ENCODE data around the gene APBA2. TPM values are rescaled to one million over a fixed set of nuclear protein-coding genes. Genes with fewer than 3 reads are reported as not detected.

APBA2 gene
- total RNA-seq, 1 experiment from 2014 or later: 53.3 TPM

- H3K9me3 ChIP-seq (replicated peaks): no peaks in the 10 kb centered on the region
- no peak overlapping the region for H3K27ac ChIP-seq
- H3K4me1 ChIP-seq (replicated peaks): peaks cover 21% of the 10 kb centered on the region
- H3K4me3 ChIP-seq: no peak overlapping the region
- DNase-seq (ENCODE audit: low read depth in 1 of 2, low spot score in 2 of 2): no peak
- H3K27me3 ChIP-seq (replicated peaks): no peaks in the 10 kb centered on the region
- no peaks in the 10 kb centered on the region for H3K36me3 ChIP-seq
Measured at GRCh38 chr15:29072444-29072843, 186.7 kb downstream of the APBA2 start.

GRCh38 chr15:29074045-29074444, 188.3 kb downstream of the APBA2 start:
- Histone ChIP-seq H3K27me3 (replicated peaks) (no peaks in the 10 kb centered on the region), H3K4me1 (replicated peaks) (peaks cover 20% of the 10 kb centered on the region), H3K4me3 (no peak overlapping the region), H3K27ac (no peak overlapping the region), H3K9me3 (replicated peaks) (no peaks in the 10 kb centered on the region), H3K36me3 (no peaks in the 10 kb centered on the region; the same call in 1 of the 2 replicates)
- DNase-seq (ENCODE audit: low read depth in 1 of 2, low spot score in 2 of 2): no peak

DNA sequence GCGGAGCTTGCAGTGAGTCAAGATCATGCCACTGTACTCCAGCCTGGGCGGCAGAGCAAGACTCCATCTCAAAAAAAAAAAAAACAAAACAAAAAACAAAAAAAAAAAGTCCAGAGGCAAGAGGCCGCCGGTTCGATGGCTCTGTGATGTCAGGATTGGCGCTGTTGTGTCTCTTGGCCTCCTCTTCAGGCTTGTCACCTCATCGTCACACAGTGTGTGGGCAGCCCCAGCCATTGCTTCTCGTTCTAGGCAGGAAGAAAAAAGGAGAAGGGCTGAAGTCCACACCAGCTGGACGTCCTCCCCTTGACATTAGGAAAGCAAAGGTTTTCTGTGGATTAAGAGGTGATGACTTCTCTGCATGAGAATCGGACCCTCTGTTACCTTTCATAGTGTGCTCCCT, 192.8 kb downstream of the APBA2 start:
- Histone ChIP-seq H3K36me3 (no peaks in the 10 kb centered on the region; the same call in 1 of the 2 replicates), H3K9me3 (replicated peaks) (no peaks in the 10 kb centered on the region), H3K4me1 (replicated peaks) (no peaks in the 10 kb centered on the region), H3K27ac (no peak overlapping the region), H3K27me3 (replicated peaks) (no peaks in the 10 kb centered on the region), H3K4me3 (no peak overlapping the region)
- no peak for DNase-seq (ENCODE audit: low read depth in 1 of 2, low spot score in 2 of 2)

GRCh38 chr15:29079479-29079878, 193.7 kb downstream of the APBA2 start:
- Histone ChIP-seq H3K4me3 (no peak overlapping the region), H3K4me1 (replicated peaks) (no peaks in the 10 kb centered on the region), H3K36me3 (no peaks in the 10 kb centered on the region; the same call in 1 of the 2 replicates), H3K27ac (no peak overlapping the region), H3K9me3 (replicated peaks) (no peaks in the 10 kb centered on the region), H3K27me3 (replicated peaks) (no peaks in the 10 kb centered on the region)
- DNase-seq (ENCODE audit: low read depth in 1 of 2, low spot score in 2 of 2): no peak

GRCh38 chr15:29081781-29082180, 196.0 kb downstream of the APBA2 start:
- Histone ChIP-seq H3K27me3 (replicated peaks) (no peaks in the 10 kb centered on the region), H3K27ac (no peak overlapping the region), H3K9me3 (replicated peaks) (no peaks in the 10 kb centered on the region), H3K36me3 (no peaks in the 10 kb centered on the region; the same call in 1 of the 2 replicates), H3K4me3 (no peak overlapping the region), H3K4me1 (replicated peaks) (no peaks in the 10 kb centered on the region)
- DNase-seq (ENCODE audit: low read depth in 1 of 2, low spot score in 2 of 2): no peak

- Histone ChIP-seq H3K27me3 (replicated peaks) (no peaks in the 10 kb centered on the region), H3K36me3 (no peaks in the 10 kb centered on the region; the same call in 1 of the 2 replicates), H3K4me3 (no peak overlapping the region), H3K27ac (no peak overlapping the region), H3K9me3 (replicated peaks) (no peaks in the 10 kb centered on the region), H3K4me1 (replicated peaks) (no peaks in the 10 kb centered on the region)
- no peak for DNase-seq (ENCODE audit: low read depth in 1 of 2, low spot score in 2 of 2)
Measured at GRCh38 chr15:29083161-29083560, 197.4 kb downstream of the APBA2 start.

GRCh38 chr15:29083858-29084257, 198.1 kb downstream of the APBA2 start:
- DNase-seq (ENCODE audit: low read depth in 1 of 2, low spot score in 2 of 2): no peak
- Histone ChIP-seq H3K9me3 (replicated peaks) (no peaks in the 10 kb centered on the region), H3K36me3 (no peaks in the 10 kb centered on the region; the same call in 1 of the 2 replicates), H3K27me3 (replicated peaks) (no peaks in the 10 kb centered on the region), H3K4me3 (no peak overlapping the region), H3K27ac (no peak overlapping the region), H3K4me1 (replicated peaks) (no peaks in the 10 kb centered on the region)

GRCh38 chr15:29086001-29086400, 200.2 kb downstream of the APBA2 start:
- no peak overlapping the region for H3K4me3 ChIP-seq
- no peaks in the 10 kb centered on the region for H3K36me3 ChIP-seq
- no peak for DNase-seq (ENCODE audit: low read depth in 1 of 2, low spot score in 2 of 2)
- H3K27me3 ChIP-seq (replicated peaks): no peaks in the 10 kb centered on the region
- no peak overlapping the region for H3K27ac ChIP-seq
- H3K9me3 ChIP-seq (replicated peaks): no peaks in the 10 kb centered on the region
- peaks cover 10% of the 10 kb centered on the region for H3K4me1 ChIP-seq (replicated peaks)

DNA sequence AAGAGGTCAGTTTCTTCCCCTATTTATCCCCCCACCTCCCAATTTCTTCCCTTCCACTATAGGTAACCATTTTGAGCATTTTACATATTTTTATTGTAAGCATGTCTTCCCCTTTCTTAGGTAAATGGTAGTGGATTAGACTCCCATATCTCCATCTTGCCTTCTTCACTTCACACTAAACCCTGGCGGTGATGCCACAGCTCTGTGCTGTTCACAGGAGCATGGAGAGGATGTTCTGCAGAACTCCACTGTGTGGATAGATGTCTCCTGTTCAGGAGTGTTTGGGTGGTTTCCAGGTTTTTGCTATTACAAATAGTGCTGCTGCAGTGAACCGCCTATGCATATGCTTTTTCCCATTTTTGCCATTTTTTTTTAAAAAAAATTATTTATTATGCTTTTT, 201.1 kb downstream of the APBA2 start:
- Histone ChIP-seq H3K27ac (no peak overlapping the region), H3K27me3 (replicated peaks) (no peaks in the 10 kb centered on the region), H3K9me3 (replicated peaks) (no peaks in the 10 kb centered on the region), H3K36me3 (no peaks in the 10 kb centered on the region), H3K4me1 (replicated peaks) (peaks cover 10% of the 10 kb centered on the region), H3K4me3 (no peak overlapping the region)
- DNase-seq (ENCODE audit: low read depth in 1 of 2, low spot score in 2 of 2): no peak

- no peak overlapping the region for H3K27ac ChIP-seq
- no peaks in the 10 kb centered on the region for H3K27me3 ChIP-seq (replicated peaks)
- no peak for DNase-seq (ENCODE audit: low read depth in 1 of 2, low spot score in 2 of 2)
- peaks cover 10% of the 10 kb centered on the region for H3K4me1 ChIP-seq (replicated peaks)
- H3K4me3 ChIP-seq: no peak overlapping the region
- H3K9me3 ChIP-seq (replicated peaks): no peaks in the 10 kb centered on the region
- no peaks in the 10 kb centered on the region for H3K36me3 ChIP-seq
Measured at GRCh38 chr15:29087521-29088285, 201.9 kb downstream of the APBA2 start.

DNA sequence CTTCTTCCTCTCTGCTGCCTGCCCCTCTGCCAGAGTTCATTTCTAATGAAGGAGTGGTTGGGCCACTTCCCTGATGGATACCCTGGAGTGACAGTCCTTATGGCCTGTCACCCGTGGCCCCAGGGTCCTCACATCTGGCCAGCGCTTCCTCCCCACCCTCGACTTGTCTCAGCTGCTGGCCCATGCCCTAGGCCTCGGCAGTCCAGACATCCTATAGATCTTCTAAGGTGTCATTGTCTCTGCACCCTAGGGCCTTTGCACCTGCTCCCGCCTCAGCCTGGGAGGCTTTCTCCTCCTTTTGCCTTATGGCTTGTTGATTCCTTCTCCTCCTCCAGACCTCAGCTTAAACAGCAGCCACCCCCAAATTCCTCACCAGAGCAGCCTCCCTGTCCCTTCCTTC, 202.9 kb downstream of the APBA2 start:
- Histone ChIP-seq H3K36me3 (no peaks in the 10 kb centered on the region), H3K9me3 (replicated peaks) (no peaks in the 10 kb centered on the region), H3K27ac (no peak overlapping the region), H3K27me3 (replicated peaks) (no peaks in the 10 kb centered on the region), H3K4me3 (no peak overlapping the region), H3K4me1 (replicated peaks) (peaks cover 10% of the 10 kb centered on the region)
- DNase-seq (ENCODE audit: low read depth in 1 of 2, low spot score in 2 of 2): no peak

- Histone ChIP-seq H3K4me3 (peak overlapping the region; percentile 24), H3K9me3 (replicated peaks) (no peaks in the 10 kb centered on the region)
- DNase-seq (ENCODE audit: low read depth in 1 of 2, low spot score in 2 of 2): peak in 1 of 2 experiments; percentile 65
Measured at GRCh38 chr15:29089731-29090616, 204.2 kb downstream of the APBA2 start.

DNA sequence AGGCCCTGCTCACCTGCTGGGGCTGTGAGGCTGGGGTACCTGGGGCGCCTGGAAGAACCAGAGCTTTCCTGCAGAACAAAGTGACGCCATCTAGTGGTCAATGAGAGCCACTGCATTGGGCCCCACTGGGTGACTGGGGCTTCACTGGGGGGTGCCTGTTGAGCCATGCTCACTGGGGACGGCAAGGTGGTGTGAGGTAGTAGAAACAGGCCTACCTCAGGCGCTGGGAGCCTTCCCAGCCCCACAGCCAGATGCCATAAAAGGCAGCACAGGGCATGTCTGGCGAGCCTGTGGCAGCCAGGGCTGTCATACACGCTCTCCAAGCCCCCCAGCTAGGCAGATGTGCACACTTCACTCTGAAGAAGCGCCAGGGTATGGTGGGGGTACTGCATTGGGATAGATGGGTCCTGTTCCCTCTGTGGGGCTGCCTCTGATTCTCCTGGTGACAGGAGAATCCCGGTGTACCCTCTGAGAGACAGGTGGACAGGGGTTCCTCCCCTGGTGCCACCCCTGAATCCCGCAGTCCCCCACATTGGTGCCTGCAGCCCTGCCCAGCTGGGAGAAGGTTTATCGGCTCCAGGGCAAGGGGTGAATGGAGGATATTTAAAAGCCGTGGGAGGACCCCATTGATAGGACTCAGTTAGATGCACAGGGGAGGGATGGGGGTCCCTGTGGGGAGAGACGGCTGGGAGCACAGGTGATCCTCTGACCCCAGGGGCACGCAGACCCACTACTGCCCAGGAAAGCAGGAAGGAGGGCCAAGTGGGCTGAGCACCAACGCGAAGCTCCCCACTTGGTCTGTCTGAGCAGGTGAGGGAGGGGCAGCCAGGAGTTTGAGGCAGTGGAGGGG, 205.1 kb downstream of the APBA2 start:
- Histone ChIP-seq H3K27ac (no peak overlapping the region), H3K4me1 (replicated peaks) (peaks cover 10% of the 10 kb centered on the region), H3K4me3 (no peak overlapping the region), H3K36me3 (no peaks in the 10 kb centered on the region; the same call in 1 of the 2 replicates), H3K9me3 (replicated peaks) (no peaks in the 10 kb centered on the region), H3K27me3 (replicated peaks) (no peaks in the 10 kb centered on the region)
- peak in 1 of 2 experiments; percentile 50 for DNase-seq (ENCODE audit: low read depth in 1 of 2, low spot score in 2 of 2)

More at GRCh38 chr15:29089731-29090616, 204.2 kb downstream of the APBA2 start:
- Histone ChIP-seq H3K36me3 (no peaks in the 10 kb centered on the region; the same call in 1 of the 2 replicates), H3K27me3 (replicated peaks) (no peaks in the 10 kb centered on the region), H3K27ac (0 out of 2 replicates have a peak overlapping the region, but pooled peaks have one; percentile 15), H3K4me1 (replicated peaks) (peaks cover 10% of the 10 kb centered on the region)
